Esophagus squamous epithelium (tissue), 4 donors: ENCODE results near the gene CACNB1.

Experiments used
- CTCF ChIP-seq, 6 experiments: fragments of 450-650 bp in 4 of 6; fragments of 200-600 bp in 2 of 6; sonication (generic) in 2 of 6; IDR thresholded peaks; one replicate each; pipeline ENCODE4 v1.5.1; 2016 to 2019; ENCODE audit warnings: antibody characterized with exemption in 6 of 6, mild to moderate bottlenecking in 4 of 6, moderate library complexity in 4 of 6
- POLR2A ChIP-seq, 4 donors: fragments of 450-650 bp; IDR thresholded peaks; one replicate each; pipeline ENCODE4 v1.6.1; 2017; ENCODE audit warnings: antibody characterized with exemption in 4 of 4, mild to moderate bottlenecking in 4 of 4, moderate library complexity in 3 of 4

- TF ChIP-seq POLR2A (IDR thresholded peaks at IDR 0.05), result no peak
- no peak for TF ChIP-seq CTCF (IDR thresholded peaks at IDR 0.05)
Measured at GRCh38 chr17:39213852-39214251, 16.4 kb upstream of the CACNB1 start.
